M059J (cell line): Measurements from ENCODE around the gene ZGPAT. TPM values are rescaled to one million over a fixed set of nuclear protein-coding genes. Genes with fewer than 3 reads are reported as not detected.
"Not testable (repeated sequence)": the region's sequence is repeated elsewhere in the genome, so short reads cannot be mapped to it uniquely, and the experiment has no call there.

Experiments
- DNase-seq: peaks from one replicate; pipeline ENCODE4 v3.0.0-alpha.2; 2012; ENCODE audit warnings: low read depth
- total RNA-seq: library from RNA; depleted of rRNA; stranded (reverse); fragments of >200 nt; shearing (Covaris generic); gene quantifications from 2 replicates; pipeline ENCODE4 v1.2.3, GENCODE V29; 2014

Gene ZGPAT
- total RNA-seq, 1 experiment from 2014 or later = 25.7 TPM

DNA sequence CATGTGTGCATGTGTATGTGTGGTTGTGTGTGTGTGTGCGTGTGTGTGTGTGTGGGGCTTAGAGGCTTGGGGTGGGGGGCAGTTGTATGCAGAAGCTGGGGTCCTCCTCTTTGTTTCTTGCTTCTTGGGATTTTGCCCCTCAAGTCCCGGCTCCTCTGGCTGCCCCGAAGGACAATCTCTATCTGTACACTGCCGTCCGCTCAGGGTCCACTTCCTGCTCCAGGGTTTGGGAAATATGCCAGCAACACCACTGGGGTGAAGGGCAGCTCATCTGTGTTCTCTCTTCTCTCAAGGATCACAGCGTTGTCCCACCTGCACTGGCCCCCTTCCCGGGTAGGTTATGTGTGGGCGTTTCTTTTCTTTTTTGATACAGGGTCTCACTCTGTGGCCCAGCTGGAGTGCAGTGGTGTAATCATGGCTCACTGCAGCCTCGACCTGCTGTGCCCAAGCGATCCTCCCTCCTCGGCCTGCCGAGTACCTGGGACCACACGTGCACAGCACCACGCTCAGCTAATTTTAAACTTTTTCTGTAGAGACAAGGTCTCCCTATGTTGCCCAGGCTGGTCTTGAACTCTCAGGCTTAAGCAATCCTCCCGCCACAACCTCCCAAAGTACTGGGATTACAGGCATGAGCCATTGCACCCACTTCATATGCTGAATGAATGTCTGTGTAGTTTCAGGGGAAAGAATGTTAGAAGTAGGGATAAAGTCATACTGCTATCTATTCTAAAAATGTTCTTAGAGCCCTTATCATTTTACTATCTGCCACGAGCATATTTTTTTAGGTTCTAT lies 57.4 kb downstream of the ZGPAT start:
- no peak for DNase-seq

DNA sequence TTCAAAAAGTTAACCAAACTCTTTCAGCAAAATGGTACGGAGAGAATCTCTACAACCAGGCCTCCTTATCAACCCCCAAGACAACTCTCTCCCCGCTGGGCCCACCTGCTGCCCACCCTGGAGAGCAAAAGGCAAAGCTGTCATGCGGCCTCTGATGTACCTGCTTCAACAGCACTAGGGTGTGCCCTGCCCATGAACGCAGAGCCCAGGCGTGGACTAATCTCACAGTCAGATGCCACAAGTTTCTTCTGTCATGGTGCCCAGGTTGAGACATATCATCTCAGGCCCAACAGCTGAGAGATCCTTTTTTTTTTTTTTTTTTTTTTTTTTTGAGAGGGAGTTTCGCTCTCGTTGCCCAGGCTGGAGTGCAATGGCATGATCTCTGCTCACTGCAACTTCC lies 58.1 kb downstream of the ZGPAT start:
- no peak for DNase-seq

DNA sequence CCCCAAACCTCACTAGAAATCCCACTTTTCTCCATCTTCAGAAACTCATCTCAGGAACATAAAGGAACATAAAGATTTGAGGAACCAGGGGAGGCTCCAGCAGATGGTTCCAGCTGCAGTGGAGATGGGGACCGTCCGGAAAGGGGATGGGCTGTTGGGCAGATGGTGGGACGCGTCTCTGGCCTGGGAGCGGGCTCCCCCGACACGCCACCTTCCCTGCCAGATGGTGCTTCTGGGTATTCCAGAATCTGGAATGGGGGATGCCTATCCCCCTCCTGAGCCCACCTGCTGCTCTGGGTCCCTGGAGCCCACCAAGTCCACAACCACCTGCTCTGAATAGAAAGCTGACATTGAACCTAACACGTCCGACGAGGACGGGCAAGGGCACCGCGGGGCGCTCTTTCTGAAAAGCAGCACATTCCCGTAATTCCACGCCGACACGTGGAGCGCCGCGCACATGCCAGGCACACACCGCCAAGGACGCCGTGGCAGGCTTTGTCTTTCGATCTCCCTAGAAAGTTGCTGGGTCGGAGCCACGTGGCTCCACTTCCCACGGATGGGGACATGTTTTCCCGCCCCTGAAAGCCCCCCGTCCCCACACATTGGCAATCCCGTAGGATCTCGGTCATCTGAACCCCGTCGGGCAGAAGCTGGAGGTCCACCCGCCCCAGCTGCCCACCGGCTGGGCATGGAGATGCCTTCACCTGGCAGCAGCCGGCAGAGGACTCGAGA lies 59.0 kb downstream of the ZGPAT start:
- no peak for DNase-seq

DNA sequence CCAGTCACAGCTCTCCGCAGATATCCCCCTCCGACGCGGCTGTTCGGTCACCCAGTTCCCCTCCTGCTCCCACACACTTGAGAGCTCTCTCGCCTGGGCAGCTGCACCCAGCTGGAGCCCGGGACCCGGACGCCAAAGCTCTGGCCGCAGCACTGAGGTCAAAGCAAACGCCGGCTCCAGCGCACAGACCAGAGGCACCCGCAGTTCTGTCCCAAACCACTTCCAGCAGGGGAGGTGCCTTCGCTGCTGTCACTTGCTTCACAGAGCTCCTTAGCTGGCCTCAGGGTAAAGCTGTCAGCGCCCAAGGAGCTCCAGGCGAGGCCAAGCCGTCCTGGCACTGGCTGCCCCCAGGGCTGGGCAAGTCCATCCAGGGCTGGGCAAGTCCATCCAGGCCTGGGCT lies 59.6 kb downstream of the ZGPAT start:
- no peak for DNase-seq

DNA sequence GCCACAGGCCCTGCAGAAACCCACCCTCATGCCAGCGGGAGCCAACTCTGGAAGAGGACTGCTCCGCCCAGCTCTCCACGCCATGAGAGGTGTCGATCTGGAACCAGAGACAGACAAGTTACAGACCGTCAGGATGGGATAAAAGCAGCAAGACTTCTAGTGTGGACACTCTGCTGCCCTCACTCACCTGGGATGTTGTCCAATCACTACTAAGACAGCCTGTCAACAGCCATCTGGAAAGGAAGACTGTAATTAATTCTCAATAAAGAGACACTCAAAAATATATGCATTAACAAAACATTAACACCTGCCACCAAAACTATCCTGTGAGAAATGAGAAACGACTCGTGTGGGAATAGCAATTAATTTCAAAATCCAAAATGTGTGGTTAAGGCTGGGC lies 60.0 kb downstream of the ZGPAT start:
- DNase-seq = no peak

DNA sequence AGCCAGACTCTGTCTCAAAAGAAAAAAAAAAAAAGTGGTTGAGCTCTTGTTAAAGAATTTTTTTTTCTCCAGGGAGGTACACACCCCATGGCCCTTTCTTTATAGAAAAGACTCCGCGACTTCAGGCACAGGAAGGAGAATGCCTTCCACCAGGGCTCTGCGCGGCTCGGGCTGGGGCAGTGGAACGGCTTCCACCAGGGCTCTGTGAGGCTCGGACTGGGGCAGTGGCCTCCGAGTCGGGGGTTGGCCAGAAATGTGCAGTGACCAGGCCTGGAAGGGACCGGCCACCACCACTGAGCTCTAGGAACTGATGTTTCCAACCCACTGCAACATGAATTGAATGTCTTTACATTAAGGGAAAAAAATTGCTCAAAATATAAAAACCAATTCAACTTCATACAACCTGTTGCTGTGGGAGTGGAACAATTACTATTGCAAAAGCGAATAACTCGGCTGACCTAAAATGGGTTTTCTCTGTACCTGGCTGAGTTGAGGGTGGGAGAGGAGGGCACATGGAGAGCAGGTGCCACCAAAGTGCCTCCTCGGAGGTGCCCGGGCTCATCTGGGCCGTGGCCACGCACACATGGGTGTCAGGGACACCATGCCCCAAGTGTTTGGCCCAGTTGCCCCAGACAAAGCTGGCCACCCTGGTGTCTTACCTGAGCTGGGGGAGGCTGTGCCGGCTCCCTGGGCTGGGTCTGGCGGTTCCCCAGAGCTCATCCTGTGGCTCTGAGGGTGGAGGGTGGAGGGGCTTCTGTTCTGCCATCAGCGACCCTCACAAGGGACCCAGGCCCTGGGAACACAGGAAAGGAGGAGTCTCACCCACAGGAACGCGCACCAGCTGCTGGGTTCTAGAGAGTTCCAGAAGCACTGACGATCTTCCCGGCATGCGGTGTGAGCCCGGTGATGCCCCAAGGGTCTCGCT lies 61.0 kb downstream of the ZGPAT start:
- DNase-seq = no peak

DNA sequence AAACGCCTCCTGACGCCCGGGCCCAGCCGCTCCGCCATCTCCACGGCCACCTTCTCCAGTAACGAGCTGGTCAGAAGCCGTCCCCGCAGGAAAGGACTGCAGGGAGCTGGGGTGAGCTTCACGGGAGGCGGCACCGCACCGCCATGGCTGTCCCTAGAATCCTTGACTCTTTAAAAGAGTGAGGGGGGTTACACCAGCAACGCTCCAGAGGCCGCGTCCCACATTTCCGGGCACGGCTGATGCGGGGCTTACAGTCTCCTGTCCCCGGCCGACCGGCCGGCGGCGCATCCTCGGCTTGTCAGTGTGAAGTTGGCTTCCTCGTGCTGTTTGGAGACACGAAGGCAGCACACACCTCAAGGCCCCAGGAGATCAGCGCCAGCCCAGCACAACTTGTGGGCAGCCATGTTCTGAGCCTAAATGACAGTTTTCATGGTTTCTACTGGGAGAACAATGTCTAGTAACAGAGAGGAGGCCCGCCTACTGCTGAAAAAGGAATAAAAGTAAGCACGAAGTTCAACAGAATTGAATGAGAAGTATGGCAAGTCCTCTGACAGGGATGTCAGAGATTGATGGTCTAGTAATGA lies 62.1 kb downstream of the ZGPAT start:
- no peak for DNase-seq

DNA sequence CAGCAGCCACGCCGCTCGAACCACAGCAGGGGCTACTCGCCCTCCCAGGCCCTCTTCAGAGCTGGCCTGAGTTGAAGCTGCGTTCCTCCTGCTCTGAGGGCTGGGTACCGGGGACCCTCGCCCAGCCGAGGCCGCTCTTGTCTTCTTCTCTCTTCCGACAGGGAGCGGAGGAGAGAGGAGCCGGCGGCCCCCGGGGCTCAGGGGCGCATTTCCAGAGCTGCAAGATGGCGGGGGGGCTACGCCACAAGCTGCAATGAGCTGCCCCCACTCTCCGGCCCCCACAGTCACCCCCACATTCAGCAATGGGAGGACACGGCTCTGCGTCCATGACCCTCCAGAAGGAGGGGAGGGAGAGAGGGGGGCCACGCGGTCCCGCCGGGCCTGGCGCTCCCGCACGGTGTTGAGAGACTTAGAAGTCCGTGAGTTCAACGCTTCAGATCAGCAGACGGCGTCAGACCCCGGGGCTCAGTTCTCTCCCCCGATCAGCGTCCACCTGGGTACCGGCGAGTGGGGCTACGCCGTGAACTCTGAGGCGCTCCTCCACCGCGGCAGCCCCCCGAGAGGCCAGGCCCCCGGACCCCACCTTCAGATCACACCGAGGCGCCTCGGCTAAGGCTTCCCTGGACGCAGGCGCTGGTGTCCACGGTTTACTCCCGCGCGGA lies 63.3 kb downstream of the ZGPAT start:
- no peak for DNase-seq

DNA sequence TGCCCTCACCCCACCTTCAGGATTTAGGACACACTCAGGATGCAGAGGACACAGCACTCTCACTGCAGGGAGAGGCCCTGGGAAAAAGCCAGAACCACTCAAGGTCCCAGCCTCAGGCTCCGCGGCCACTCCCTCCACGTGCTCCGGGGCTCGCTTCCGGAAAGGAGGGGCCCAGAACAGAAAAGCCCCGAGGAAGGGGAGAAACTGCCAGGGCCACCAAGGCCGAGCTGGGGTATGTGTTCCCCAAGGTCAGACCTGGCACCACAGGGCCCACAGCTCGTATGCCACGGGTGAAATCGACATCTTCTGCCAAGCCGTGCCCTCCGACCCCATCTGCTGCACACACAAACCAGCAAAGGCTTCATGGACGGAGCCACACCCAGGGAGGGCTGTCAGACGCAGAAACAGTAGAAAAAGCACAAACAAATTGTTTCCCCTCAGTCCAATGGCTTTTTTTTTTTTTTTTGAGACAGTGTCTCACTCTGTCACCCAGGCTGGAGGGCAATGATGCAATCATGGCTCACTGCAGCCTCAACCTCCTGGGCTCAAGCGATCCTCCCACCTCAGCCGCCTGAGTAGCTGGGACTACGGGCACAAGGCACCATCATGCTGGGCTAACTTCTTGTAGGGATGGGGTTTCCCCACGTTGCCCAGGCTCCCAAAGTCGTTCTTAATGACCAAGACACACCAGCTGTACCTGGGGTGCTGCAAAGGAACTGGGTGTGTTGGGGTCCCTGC lies 65.1 kb downstream of the ZGPAT start:
- DNase-seq = peak; percentile 41

DNA sequence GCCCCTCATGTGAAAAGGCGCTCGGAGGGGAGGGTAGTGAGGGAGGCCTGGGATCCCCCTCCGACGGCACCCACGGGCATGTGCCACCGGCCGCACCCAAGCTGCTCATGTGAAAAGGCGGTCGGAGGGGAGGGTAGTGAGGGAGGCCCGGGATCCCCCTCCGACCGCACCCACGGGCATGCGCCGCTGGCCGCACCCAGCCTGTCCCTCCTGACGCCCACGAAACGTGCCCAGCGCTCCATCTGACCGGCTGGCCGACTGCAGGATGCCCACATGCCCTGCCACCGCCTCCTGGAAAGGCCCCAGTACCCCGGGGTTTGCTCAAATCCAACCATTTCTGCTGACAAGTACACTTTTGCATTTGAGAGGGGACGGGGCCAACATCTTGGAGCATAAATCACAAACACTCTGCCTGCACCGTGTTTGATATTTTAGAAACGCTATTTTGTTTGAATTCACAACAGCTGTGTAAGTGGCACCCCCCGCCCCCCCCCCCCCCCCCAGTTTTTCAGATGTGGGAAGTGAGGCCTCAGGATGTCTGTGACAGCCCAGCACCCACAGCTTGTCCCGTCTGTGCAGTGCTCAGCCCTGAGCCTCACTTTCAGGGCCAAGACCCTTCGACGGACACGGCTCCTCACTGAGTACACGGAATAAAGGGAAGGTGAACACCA lies 65.9 kb downstream of the ZGPAT start:
- no peak for DNase-seq

DNA sequence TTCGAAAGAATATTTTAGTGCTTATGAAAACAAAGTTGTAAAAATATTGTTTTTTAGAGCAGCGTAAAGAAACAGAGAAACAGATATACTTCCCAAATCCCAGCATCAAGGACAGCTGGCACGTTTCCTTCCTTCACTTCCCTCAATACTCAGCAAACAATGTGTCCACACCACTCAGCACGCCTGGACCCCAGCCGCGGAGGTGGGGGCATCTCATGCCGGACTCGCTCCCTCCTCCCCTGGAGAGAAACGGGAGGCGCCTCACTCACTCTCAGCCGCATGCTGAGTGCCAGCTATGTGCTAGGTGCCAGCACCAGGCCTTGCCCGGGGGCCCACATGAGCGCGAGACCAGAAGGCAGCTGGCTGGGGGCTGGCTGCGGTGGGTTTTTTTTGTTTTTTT lies 66.5 kb downstream of the ZGPAT start:
- DNase-seq = no peak

DNA sequence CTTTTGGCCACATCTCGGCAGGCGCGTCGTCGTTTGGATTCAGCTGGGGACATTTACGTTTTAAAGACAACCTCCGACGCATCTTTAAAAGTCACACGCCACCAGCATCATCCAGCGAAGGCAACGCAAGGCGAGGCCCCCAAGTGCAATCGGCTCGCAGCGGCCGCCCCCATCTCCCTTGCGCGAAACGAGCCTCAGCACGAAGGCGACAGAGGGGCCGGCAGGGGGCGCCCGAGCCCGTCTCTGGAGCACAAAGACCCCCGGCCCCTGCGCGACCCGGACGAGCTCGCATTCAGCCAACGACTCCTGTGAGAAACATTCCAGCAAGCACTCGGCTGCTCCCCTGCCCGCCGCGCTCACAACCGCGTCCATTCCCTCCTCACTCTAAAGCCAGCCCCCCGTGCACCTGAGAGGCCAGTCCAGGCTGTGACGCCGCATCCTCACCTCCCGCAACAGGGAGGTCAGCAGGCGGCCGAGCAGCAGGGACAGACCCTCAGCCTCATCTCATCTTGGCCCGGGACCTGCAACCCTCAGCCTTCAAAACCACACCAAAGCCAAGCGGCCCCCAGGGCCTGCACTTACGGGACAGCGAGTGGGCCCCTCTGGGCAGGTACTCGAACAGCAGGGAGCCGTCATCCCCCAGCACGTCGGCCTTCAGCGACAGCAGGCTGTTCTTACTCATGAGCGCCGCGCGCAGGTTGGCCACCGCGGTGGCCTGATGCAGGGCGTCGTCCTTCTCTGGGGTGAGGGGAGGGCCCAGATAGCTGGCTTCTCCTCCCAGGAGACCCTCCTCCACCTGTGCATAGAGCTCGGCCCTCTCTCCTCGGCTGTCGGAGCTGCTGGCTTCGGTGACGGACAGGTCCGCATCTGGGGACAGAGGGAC lies 67.5 kb downstream of the ZGPAT start:
- no peak for DNase-seq

DNA sequence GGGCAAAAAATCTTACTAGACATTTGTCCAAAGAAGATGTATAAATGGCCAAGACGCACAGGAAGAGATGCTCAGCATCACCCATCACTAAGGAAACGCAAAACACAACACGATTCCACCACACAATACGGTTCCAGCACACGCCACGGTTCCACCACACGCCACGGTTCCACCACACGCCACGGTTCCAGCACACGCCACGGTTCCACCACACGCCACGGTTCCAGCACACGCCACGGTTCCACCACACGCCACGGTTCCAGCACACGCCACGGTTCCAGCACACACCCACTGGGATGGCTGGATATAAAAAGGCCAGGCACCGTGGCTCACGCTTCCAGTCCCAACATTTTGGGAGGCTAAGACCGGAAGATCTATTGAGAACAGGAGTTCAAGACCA lies 69.0 kb downstream of the ZGPAT start:
- DNase-seq = not testable (repeated sequence)

DNA sequence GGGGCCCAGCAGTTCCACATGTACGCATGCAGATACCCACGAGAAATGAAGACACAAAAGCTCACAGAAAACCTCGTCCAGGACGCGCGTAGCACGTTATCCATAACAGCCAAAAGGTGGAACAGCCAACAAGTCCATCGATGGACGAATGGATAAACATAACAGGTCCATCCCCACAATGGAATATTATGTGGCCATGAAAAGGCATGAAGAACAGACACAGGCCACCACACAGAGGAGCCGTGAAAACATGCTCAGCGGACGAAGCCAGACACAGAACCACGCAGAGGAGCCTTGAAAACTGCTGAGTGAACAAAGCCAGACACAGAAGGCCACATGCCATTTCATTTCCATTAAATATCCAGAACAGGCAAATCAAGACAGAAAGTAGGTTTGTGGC lies 69.8 kb downstream of the ZGPAT start:
- DNase-seq = no peak

DNA sequence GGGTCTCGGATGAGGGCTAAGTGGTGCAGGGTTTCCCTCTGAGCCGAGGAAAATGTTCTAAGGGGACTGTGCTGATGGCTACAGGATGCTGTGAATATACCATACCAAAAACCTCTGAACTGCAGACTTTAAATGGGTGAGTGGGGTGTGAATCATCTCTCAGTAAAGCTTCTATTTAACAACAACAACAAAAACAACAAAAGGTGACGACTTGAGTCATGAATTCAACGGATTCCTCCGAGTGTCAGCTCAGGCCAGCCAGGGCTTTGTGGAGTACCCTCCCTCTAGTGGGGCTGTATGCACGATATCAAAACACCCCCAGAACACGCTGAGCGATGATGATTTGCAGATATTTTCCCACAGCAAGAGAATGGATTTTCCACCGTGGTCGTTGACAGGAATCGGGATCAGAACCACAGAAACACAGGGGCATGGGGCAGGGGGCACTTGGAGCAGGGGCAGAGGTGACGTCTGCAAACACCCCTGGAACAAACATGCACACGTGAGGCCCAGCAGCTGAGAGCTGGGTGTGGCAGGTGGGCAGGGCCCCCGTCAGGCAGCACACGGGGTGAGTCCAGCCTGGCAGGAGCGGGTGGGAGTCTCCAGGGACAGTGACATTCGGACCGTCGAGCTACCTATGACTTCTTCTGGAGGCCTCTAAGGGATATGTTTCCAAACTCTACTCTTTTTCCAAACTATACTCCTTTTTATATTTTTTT lies 70.4 kb downstream of the ZGPAT start:
- DNase-seq = peak; percentile 68

DNA sequence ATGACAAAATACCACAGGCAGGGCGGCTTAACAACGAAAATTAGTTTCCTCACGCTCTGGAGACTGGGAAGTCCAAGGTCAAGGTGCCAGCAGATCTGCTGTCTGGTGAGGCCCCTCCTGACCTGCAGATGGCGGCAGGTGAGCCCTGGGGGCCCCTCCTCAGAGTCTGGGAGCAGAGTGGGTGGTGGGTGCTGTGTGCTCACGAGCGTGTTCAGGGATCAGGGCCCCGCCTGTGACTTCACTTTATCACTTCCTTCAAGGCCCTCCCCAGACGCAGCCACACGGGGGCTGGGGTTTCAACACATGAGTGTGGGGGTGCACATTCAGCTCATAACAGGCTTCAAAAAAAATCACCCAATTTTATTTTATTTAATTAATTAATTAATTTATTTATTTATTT lies 71.0 kb downstream of the ZGPAT start:
- no peak for DNase-seq

DNA sequence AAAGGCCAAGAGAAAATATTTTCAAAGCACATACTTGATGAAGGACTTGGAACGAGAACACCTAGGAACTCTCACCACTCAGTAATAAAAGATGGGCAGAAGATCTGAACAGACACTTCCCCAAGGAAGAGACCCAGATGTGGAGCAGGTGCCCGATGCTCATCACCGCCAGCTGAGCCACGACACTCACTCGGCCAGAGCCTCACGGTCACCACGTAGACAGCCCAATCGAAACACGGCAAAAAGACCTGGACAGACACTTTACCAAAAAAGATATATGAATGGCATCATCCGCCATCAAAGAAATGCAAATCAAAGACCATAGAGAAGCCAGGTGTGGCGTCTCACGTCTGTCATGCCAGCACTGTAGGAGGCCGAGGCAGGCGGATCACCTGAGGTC lies 73.3 kb downstream of the ZGPAT start:
- DNase-seq = no peak

DNA sequence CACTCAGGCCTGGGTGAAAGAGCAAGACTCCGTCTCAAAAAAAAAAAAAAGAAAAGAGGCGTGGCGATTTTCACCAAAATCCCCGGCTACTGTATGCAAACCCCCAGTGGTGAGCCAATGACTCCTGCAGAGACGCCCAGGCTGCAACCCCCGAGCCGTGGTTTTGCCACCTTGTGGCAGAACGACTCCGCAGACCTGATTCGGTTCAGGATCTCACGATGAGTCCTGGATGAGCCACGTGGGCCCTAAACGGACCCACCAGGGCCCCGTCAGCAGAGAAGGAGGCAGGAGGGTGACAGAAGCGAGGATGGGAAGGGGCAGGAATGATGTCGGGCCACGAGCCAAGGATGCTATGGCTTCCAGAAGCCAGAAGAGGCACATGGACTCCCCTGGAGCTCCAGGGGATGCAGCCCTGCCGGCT lies 74.2 kb downstream of the ZGPAT start:
- DNase-seq = no peak
